Ovary (tissue), 10 donors: ENCODE results near the gene PRAMEF12. TPM values are rescaled to one million over a fixed set of nuclear protein-coding genes. Genes with fewer than 3 reads are reported as not detected.
"Not testable (repeated sequence)": the region's sequence is repeated elsewhere in the genome, so short reads cannot be mapped to it uniquely, and the experiment has no call there.

Source experiments
- DNase-seq, 5 donors: peaks; one replicate each; pipeline ENCODE4 v3.0.0-alpha.2; 2019 to 2020
- H3K27ac ChIP-seq, 2 donors: fragments of 200-600 bp; one replicate each; pipeline versions ENCODE4 v1.5.1 to v1.8.0; 2019 to 2022
- H3K27me3 ChIP-seq: fragments of 200-600 bp; one replicate; pipeline ENCODE4 v1.8.0; 2022
- H3K36me3 ChIP-seq: fragments of 200-600 bp; sonication (generic); one replicate; pipeline ENCODE4 v1.5.1; 2019
- H3K4me1 ChIP-seq: one replicate; pipeline ENCODE4 v1.8.1; 2013; ENCODE audit warnings: mild to moderate bottlenecking, moderate library complexity; ENCODE audit not compliant: insufficient read depth
- H3K4me3 ChIP-seq: fragments of 200-600 bp; sonication (generic); one replicate; pipeline ENCODE4 v1.5.1; 2017
- H3K9me3 ChIP-seq, 2 donors: fragments of 200-600 bp in 1 of 2; sonication (generic) in 1 of 2; one replicate each; pipeline versions ENCODE4 v1.5.1 to v1.8.1; 2013 to 2019; ENCODE audit warnings: mild to moderate bottlenecking in 1 of 2, moderate library complexity in 1 of 2
- CTCF ChIP-seq, 3 donors: fragments of 450-650 bp in 2 of 3; fragments of 200-600 bp in 1 of 3; IDR thresholded peaks; one replicate each; pipeline versions ENCODE4 v1.5.1 to v1.8.0; 2016 to 2022; ENCODE audit warnings: antibody characterized with exemption in 3 of 3, mild to moderate bottlenecking in 1 of 3
- EP300 ChIP-seq: sonication (generic); formaldehyde crosslinking; IDR thresholded peaks from one replicate; pipeline ENCODE4 v1.6.1; 2017; ENCODE audit warnings: antibody characterized with exemption
- POLR2A ChIP-seq: fragments of 450-650 bp; IDR thresholded peaks from one replicate; pipeline ENCODE4 v1.6.1; 2017; ENCODE audit warnings: antibody characterized with exemption, mild to moderate bottlenecking, moderate library complexity
- WGBS, 3 donors: extraction: QIAGEN DNeasy Blood & Tissue Kit in 1 of 3; methylation state at CpG; one replicate each; pipeline versions ENCODE4 v1.1.5 to v1.1.7; 2013 to 2017; 5-methylcytosine and 5-hydroxymethylcytosine counted together
- intact Hi-C, 4 donors: fragments of 100-400 bp; cut with DNase I; formaldehyde crosslinking; loops; one replicate each; pipeline versions ENCODE4 v1.11.0 to v1.15.1; 2022 to 2023
- long read RNA-seq, 3 donors: library from polyadenylated mRNA in 2 of 3; unstranded in 2 of 3; transcript quantifications; one replicate each; pipeline ENCODE4 v2.0.0 and lab custom pipeline, GENCODE V29; 2021 to 2026
- polyA plus RNA-seq, 2 donors: library from polyadenylated mRNA; stranded (reverse); fragments of 200-250 nt in 1 of 2; fragments of 350-450 nt in 1 of 2; fragmentation: Illumina TruSeq in 1 of 2; extraction: RNeasy Lipid Tissue Mini Kit (QIAGEN cat#74804) in 1 of 2; gene quantifications; one replicate each; pipeline ENCODE4 v1.2.3, GENCODE V29; 2013 to 2014
- total RNA-seq, 7 donors: library from RNA; depleted of rRNA in 2 of 7; stranded (reverse); fragments of >200 nt in 2 of 7; fragmentation: NEBNext Ultra II Directional in 3 of 7; extraction: Animal tissue kit (Norgen Biotek cat#: 25700) in 3 of 7; gene quantifications; one replicate each; pipeline versions ENCODE4 v1.1.0 to v1.2.4, GENCODE V29; 2016 to 2023
- donor health status: DM: no; HTN: no; CAD: no; lungs with moderate emphysema.
- donor health status: DM: no; HTN: no; CAD: no.
- donor health status: Bipolar disorder and iron deficiency.
- donor health status: DM: yes; HTN: yes; CAD: no.
- donor health status: DM: no; HTN: no; CAD: no.
- donor health status: DM: yes; HTN: yes; CAD: no.

PRAMEF12 gene
- total RNA-seq (not detected), polyA plus RNA-seq (not detected)
- long read RNA-seq, donor 1, result 0 reads
- long read RNA-seq, donor 2, result 0 reads
- long read RNA-seq, donor 3, result 0 reads

GRCh38 chr1:12773438-12773837, at the start of gene PRAMEF12:
Gene PRAMEF12 (plus strand): TSS chr1:12773738. CDS start chr1:12774868, 1,130 bp downstream.
- no peak for DNase-seq
- 83 to 88% (median 87%) methylated on average over 5 of the region's 5 CpGs for WGBS, 3 donors
- Histone ChIP-seq H3K36me3 (no peaks in the 10 kb centered on the region), H3K27me3 (no peaks in the 10 kb centered on the region), H3K9me3 (no peaks in the 10 kb centered on the region), H3K27ac (no peak within 1 kb of the TSS), H3K4me1 (no peaks in the 10 kb centered on the region), H3K4me3 (no peak within 1 kb of the TSS)
- intact Hi-C loops, result no loop called here
- TF ChIP-seq POLR2A (no peak), CTCF (IDR thresholded peaks at IDR 0.05) (no peak), EP300 (no peak)

- Histone ChIP-seq H3K36me3 (no peaks in the 10 kb centered on the region), H3K9me3 (no peaks in the 10 kb centered on the region), H3K27ac (no peak overlapping the region), H3K27me3 (no peaks in the 10 kb centered on the region), H3K4me1 (no peaks in the 10 kb centered on the region), H3K4me3 (no peak overlapping the region)
- no peak for TF ChIP-seq CTCF (IDR thresholded peaks at IDR 0.05)
- no peak for TF ChIP-seq POLR2A
- no peak for TF ChIP-seq EP300
- no peak for DNase-seq
- WGBS, 3 donors, result 67 to 85% (median 74%) methylated on average over 2 of the region's 2 CpGs
- intact Hi-C loops, result no loop called here
These were observed 45.1 kb upstream of the PRAMEF12 start for GRCh38 chr1:12728391-12728790.

- 77 to 90% (median 80%) methylated on average over 1 of the region's 1 CpG for WGBS, 3 donors
- intact Hi-C loops, result no loop called here
- Histone ChIP-seq H3K4me3 (no peak overlapping the region), H3K9me3 (no peaks in the 10 kb centered on the region), H3K36me3 (no peaks in the 10 kb centered on the region), H3K27ac (no peak overlapping the region), H3K27me3 (no peaks in the 10 kb centered on the region), H3K4me1 (no peaks in the 10 kb centered on the region)
- DNase-seq, result no peak
- TF ChIP-seq CTCF (IDR thresholded peaks at IDR 0.05) (no peak), EP300 (no peak), POLR2A (no peak)
These were observed 43.4 kb upstream of the PRAMEF12 start for GRCh38 chr1:12730156-12730555.

GRCh38 chr1:12731084-12731483, 42.5 kb upstream of the PRAMEF12 start:
- WGBS, 3 donors, result 70 to 83% (median 75%) methylated on average over 2 of the region's 2 CpGs
- not testable (repeated sequence) for H3K27me3 ChIP-seq

GRCh38 chr1:12734651-12735050, 38.9 kb upstream of the PRAMEF12 start:
- intact Hi-C loops, result no loop called here
- TF ChIP-seq POLR2A, result no peak
- no peak for TF ChIP-seq CTCF (IDR thresholded peaks at IDR 0.05)
- TF ChIP-seq EP300, result no peak
- no peak overlapping the region for H3K4me3 ChIP-seq
- no peaks in the 10 kb centered on the region for H3K36me3 ChIP-seq
- no peaks in the 10 kb centered on the region for H3K4me1 ChIP-seq
- DNase-seq, result no peak
- H3K27me3 ChIP-seq, result no peaks in the 10 kb centered on the region
- H3K9me3 ChIP-seq, result no peaks in the 10 kb centered on the region
- 56 to 74% (median 66%) methylated on average over 3 of the region's 3 CpGs for WGBS, 3 donors
- no peak overlapping the region for H3K27ac ChIP-seq

More at GRCh38 chr1:12731084-12731483, 42.5 kb upstream of the PRAMEF12 start:
- DNase-seq, H3K9me3 ChIP-seq, H3K36me3 ChIP-seq, intact Hi-C loops, H3K4me3 ChIP-seq, H3K27ac ChIP-seq, H3K4me1 ChIP-seq: not testable (repeated sequence)
